HT-29 (cell line): ENCODE results near the gene KRTAP4-4. TPM values are rescaled to one million over a fixed set of nuclear protein-coding genes. Genes with fewer than 3 reads are reported as not detected.
"Not testable (repeated sequence)": the region's sequence is repeated elsewhere in the genome, so short reads cannot be mapped to it uniquely, and the experiment has no call there.

Experiments used
- DNase-seq: peaks from one replicate; pipeline ENCODE4 v3.0.0-alpha.2; 2015; ENCODE audit warnings: low spot score
- total RNA-seq: library from RNA; depleted of rRNA; stranded (reverse); fragments of >200 nt; shearing (Covaris generic); gene quantifications from 2 replicates; pipeline ENCODE4 v1.2.3, GENCODE V29; 2014

KRTAP4-4 gene
- total RNA-seq, 1 experiment from 2014 or later = not detected

GRCh38 chr17:41148971-41149651 is 11.4 kb downstream of the KRTAP4-4 start:
- not testable (repeated sequence) for DNase-seq

GRCh38 chr17:41147531-41148204 is 12.9 kb downstream of the KRTAP4-4 start:
- DNase-seq = no peak

- DNase-seq = no peak
Measured at GRCh38 chr17:41145261-41145660, 15.3 kb downstream of the KRTAP4-4 start.

GRCh38 chr17:41144846-41145245 is 15.7 kb downstream of the KRTAP4-4 start:
- DNase-seq = no peak

GRCh38 chr17:41141361-41141760 is 19.2 kb downstream of the KRTAP4-4 start:
- DNase-seq = no peak

GRCh38 chr17:41140360-41141131 is 20.0 kb downstream of the KRTAP4-4 start, which contains the start of gene KRTAP4-6:
TSS of gene KRTAP4-6 (minus strand) at chr17:41140544. CDS start at chr17:41140487, 57 bp downstream.
- DNase-seq = no peak

- DNase-seq = not testable (repeated sequence)
Measured at GRCh38 chr17:41139865-41140264, 20.7 kb downstream of the KRTAP4-4 start.

- no peak for DNase-seq
Measured at GRCh38 chr17:41133880-41134735, 26.4 kb downstream of the KRTAP4-4 start.

GRCh38 chr17:41131979-41132378 is 28.6 kb downstream of the KRTAP4-4 start:
- DNase-seq = no peak

- no peak for DNase-seq
Measured at GRCh38 chr17:41127371-41127770, 33.2 kb downstream of the KRTAP4-4 start.

- no peak for DNase-seq
Measured at GRCh38 chr17:41126412-41126811, 34.1 kb downstream of the KRTAP4-4 start.

- no peak for DNase-seq
Measured at GRCh38 chr17:41125064-41125463, 35.5 kb downstream of the KRTAP4-4 start.

- not testable (repeated sequence) for DNase-seq
Measured at GRCh38 chr17:41123991-41124371, 36.6 kb downstream of the KRTAP4-4 start, which contains the start of gene KRTAP4-12. TSS of gene KRTAP4-12 (minus strand) at chr17:41124182. CDS start at chr17:41124122, 60 bp downstream.

- DNase-seq = not testable (repeated sequence)
Measured at GRCh38 chr17:41123292-41123990, 37.1 kb downstream of the KRTAP4-4 start.

GRCh38 chr17:41121742-41122141 is 38.8 kb downstream of the KRTAP4-4 start:
- no peak for DNase-seq

GRCh38 chr17:41119696-41120690 is 40.6 kb downstream of the KRTAP4-4 start:
- not testable (repeated sequence) for DNase-seq

- no peak for DNase-seq
Measured at GRCh38 chr17:41118721-41119120, 41.8 kb downstream of the KRTAP4-4 start.

GRCh38 chr17:41117846-41118386 is 42.6 kb downstream of the KRTAP4-4 start, which contains the start of gene KRTAP4-11:
TSS of gene KRTAP4-11 (minus strand) at chr17:41118373. CDS start at chr17:41118315, 58 bp downstream.
- not testable (repeated sequence) for DNase-seq

GRCh38 chr17:41116297-41116696 is 44.3 kb downstream of the KRTAP4-4 start:
- no peak for DNase-seq
